HFF-Myc (cell line): ENCODE results near the gene TMEM163.
"Not testable (repeated sequence)": the region's sequence is repeated elsewhere in the genome, so short reads cannot be mapped to it uniquely, and the experiment has no call there.

Source experiments
- DNase-seq: peaks from one replicate; pipeline ENCODE4 v3.0.0-alpha.2; 2011; ENCODE audit warnings: low read depth; ENCODE audit errors: extremely low read depth
- H3K4me3 ChIP-seq: replicated peaks from 2 replicates; pipeline ENCODE4 v1.5.1; 2011; ENCODE audit warnings: low read depth, mild to moderate bottlenecking, control low read depth, low read length
- CTCF ChIP-seq: IDR thresholded peaks from 2 replicates; pipeline ENCODE4 v1.5.1; 2012; ENCODE audit warnings: mild to moderate bottlenecking, low read depth, low read length, control low read depth; ENCODE audit errors: missing control alignments

TMEM163 gene

DNA sequence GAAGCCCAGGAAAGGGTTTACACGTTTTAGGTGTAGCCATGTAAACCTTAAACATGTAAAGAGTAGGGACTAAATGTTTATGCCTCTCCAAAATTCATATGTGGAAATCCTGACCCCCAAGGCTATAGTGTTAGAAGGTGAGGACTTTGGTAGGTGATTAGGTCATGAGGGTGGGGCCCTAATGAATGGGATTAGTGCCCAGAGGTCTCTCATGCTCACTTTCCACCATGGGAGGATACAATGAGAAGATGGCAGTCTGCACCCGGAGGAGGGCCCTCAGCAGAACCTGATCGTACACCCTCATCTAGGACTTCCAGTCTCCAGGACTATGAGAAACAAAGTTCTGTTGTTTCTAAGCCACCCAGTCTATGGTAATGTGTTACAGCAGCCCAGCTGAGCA lies 119.6 kb downstream of the TMEM163 start:
- no peak for TF ChIP-seq CTCF
- H3K4me3 ChIP-seq, result no peak overlapping the region

GRCh38 chr2:134594399-134594798 lies 124.4 kb downstream of the TMEM163 start:
- DNase-seq, result no peak
- TF ChIP-seq CTCF, result no peak
- H3K4me3 ChIP-seq, result no peak overlapping the region

More for the DNA sequence above, 119.6 kb downstream of the TMEM163 start:
- DNase-seq, result no peak

DNA sequence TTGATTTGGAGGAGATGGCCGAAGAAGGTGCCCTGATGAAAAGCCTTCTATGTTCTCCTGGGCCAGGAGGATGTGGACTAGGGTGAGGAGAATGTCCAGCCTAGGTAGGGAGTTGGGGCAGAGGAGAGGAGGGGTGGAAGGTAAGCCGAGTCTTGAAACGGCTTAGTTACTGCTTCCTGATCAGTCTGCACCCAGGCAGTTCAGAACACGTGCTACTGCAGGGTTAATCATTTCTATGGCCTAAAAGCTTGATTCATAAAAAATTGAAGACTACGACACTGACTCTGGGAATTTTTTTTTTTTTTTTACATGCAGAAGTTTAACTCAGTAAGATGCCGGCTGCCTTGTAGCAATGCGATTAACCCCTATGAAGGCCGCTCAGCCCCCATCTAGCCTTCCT lies 125.3 kb downstream of the TMEM163 start:
- H3K4me3 ChIP-seq, result no peak overlapping the region
- no peak for TF ChIP-seq CTCF
- no peak for DNase-seq

- no peak for TF ChIP-seq CTCF
- H3K4me3 ChIP-seq, result no peak overlapping the region
- DNase-seq, result no peak
These were observed 126.4 kb downstream of the TMEM163 start for GRCh38 chr2:134592377-134592776.

DNA sequence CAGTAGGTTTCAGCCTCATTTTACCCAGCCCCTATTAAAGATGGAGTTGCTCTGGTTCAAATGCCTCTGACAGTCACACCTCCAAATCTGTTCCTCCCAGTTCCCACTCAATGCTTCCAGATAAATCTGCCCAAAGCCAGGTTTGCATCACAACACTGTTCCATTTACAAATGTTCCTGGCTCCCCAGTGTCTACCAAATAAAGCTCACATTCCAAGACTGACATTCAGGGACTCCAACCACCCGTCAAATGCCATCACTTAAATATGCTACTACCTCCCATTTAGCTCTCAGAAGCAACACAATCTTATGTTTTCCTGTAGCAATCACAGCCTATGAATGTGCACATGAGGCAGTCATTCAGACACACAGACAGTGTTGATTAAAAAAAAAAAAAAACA lies 127.3 kb downstream of the TMEM163 start:
- TF ChIP-seq CTCF, result no peak
- H3K4me3 ChIP-seq, result no peak overlapping the region
- DNase-seq, result no peak

DNA sequence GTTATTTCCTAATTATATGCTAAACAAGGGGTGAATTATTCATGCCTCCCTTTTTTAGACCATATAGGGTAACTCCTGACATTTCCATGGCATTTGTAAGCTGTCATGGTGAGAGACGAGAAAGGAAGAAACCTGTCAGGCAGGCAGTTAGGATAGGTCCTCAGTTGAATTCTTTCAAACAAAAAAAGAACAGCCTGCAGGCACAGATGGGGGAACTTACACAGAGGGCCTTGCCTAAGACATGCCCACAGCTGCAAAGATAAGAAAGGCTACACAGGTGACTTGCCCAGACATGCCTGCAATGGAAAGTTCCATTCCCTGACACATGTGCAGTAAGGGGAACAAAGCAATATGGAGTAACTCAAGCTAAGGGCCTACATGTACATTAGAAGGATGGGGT lies 128.1 kb downstream of the TMEM163 start:
- no peak for TF ChIP-seq CTCF
- peak; percentile 1 for DNase-seq
- H3K4me3 ChIP-seq, result no peak overlapping the region

GRCh38 chr2:134589171-134590083 lies 129.4 kb downstream of the TMEM163 start:
- H3K4me3 ChIP-seq, DNase-seq: not testable (repeated sequence)
